Stimulated activated naive CD8-positive, alpha-beta T cell treated with anti-CD3 and anti-CD28 coated beads, Interleukin-15, Interleukin-2, amounts not matched to agents 100 ng/mL and 50 ng/mL, for 24 hours (primary cell): ENCODE measurements around the gene BASP1.
"Not testable (repeated sequence)": the region's sequence is repeated elsewhere in the genome, so short reads cannot be mapped to it uniquely, and the experiment has no call there.

Experiments
- H3K27ac Mint-ChIP-seq: one replicate; pipeline ENCODE4 v1.8.0; 2021; ENCODE audit warnings: mild to moderate bottlenecking, mixed read lengths
- H3K27me3 Mint-ChIP-seq: one replicate; pipeline ENCODE4 v1.8.0; 2021; ENCODE audit warnings: mixed read lengths
- H3K36me3 Mint-ChIP-seq: one replicate; pipeline ENCODE4 v1.8.0; 2021; ENCODE audit warnings: low read depth, mixed read lengths
- H3K4me1 Mint-ChIP-seq: one replicate; pipeline ENCODE4 v1.8.0; 2021; ENCODE audit warnings: low read depth, mixed read lengths
- H3K4me3 Mint-ChIP-seq: one replicate; pipeline ENCODE4 v1.8.0; 2021; ENCODE audit warnings: mild to moderate bottlenecking, mixed read lengths
- H3K9me3 Mint-ChIP-seq: one replicate; pipeline ENCODE4 v1.8.0; 2021; ENCODE audit warnings: mixed read lengths

The BASP1 gene

DNA sequence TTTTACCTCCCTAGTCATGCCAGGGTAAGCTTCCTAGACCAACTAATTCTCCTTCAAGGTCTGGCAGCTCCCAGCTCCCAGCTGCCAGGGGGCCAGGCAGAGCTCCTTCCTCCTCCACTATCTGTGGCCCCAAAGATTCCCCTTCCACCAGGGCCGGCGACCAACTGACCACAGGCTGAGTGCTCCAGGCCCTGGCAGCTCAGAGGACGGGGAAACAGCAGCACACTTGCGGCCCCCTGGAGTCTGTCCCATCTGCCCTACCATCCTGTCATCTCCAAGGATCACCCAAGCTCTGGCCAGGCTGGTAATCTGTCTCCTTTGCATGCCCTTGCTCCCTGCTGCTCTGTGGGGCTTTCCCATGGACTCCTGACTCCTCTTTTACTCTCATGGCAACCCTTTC lies 31.2 kb upstream of the BASP1 start:
- Mint-ChIP-seq H3K36me3 (no peaks in the 10 kb centered on the region), H3K4me3 (no peak overlapping the region), H3K27me3 (peaks cover 9% of the 10 kb centered on the region), H3K27ac (no peak overlapping the region), H3K4me1 (peaks cover 7% of the 10 kb centered on the region), H3K9me3 (no peaks in the 10 kb centered on the region)

DNA sequence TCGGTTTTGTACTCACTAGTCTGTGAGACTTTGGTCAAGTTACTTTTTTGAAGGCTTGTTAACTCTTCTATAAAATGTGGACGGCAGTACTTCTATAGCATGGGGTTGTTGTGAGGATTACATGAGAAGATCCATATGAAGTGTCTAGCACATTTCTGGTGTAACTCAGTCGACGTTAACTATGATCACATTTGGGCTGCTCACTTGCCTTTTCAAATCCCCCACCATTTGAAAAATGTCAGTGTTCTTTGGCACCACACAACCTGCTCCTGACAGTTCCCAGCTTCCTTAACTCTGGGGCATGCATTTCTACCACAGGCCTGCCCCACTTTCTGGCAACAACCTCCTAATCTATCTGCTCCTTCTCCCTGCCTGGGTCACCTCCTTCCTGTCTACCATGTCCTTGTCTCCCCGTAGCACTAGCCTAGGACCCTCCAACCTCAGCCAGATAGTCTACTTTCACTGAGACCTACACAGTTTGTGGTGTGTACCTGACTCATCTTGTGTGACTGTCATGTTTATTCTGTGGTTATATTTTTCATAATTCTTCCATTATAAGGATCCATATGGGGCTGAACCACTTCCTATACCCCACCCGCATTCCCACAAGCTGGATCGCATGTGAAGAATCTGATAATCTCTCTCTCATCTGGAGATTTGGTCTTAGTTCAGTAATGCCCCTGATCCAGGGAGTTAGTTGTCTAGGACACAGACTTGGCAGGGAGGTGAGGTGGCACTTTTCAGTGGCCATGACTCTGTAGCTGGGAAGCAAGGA lies 30.2 kb upstream of the BASP1 start:
- Mint-ChIP-seq H3K4me1 (peaks cover 3% of the 10 kb centered on the region), H3K4me3 (no peak overlapping the region), H3K27ac (no peak overlapping the region), H3K27me3 (peaks cover 9% of the 10 kb centered on the region), H3K36me3 (no peaks in the 10 kb centered on the region), H3K9me3 (no peaks in the 10 kb centered on the region)

GRCh38 chr5:17187786-17188170 lies 29.7 kb upstream of the BASP1 start:
- no peak overlapping the region for H3K27ac Mint-ChIP-seq

GRCh38 chr5:17189381-17190036 lies 27.9 kb upstream of the BASP1 start:
- Mint-ChIP-seq H3K27me3 (peaks cover 9% of the 10 kb centered on the region), H3K9me3 (no peaks in the 10 kb centered on the region), H3K4me1 (no peaks in the 10 kb centered on the region), H3K4me3 (no peak overlapping the region), H3K27ac (no peak overlapping the region), H3K36me3 (no peaks in the 10 kb centered on the region)

More at GRCh38 chr5:17187786-17188170, 29.7 kb upstream of the BASP1 start:
- Mint-ChIP-seq H3K27me3 (peaks cover 9% of the 10 kb centered on the region), H3K36me3 (no peaks in the 10 kb centered on the region), H3K4me1 (no peaks in the 10 kb centered on the region), H3K4me3 (no peak overlapping the region), H3K9me3 (no peaks in the 10 kb centered on the region)

DNA sequence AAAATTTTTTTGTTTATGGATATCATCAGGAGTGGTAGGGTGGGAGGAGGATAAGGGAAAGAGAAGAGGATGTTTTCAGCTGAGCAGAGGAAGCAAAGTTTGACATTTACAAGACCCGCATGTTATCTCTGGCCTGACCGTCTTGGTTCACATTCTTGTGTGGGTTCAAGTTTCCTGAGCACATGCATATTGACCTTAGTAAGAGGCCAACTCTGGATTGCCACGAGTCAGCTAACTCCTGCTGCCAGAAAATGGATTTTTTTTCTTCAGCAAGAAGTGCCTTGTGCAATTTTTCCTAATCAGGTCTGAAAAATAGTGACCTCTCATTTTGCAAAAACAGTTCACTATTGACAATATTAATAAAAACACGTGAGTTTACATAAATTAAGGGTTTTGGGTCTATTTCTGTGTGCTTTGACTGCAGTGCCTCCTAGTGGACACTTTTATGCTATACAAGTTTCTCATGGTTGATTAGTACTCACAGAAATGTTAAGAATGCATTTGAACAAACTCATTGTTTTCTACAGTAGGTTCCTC lies 27.1 kb upstream of the BASP1 start:
- Mint-ChIP-seq H3K27me3 (peaks cover 9% of the 10 kb centered on the region), H3K4me1 (no peaks in the 10 kb centered on the region), H3K4me3 (no peak overlapping the region), H3K27ac (no peak overlapping the region), H3K36me3 (no peaks in the 10 kb centered on the region), H3K9me3 (no peaks in the 10 kb centered on the region)

- Mint-ChIP-seq H3K9me3 (no peaks in the 10 kb centered on the region), H3K36me3 (no peaks in the 10 kb centered on the region), H3K4me3 (no peak overlapping the region), H3K27ac (no peak overlapping the region), H3K4me1 (no peaks in the 10 kb centered on the region), H3K27me3 (peaks cover 9% of the 10 kb centered on the region)
Measured at GRCh38 chr5:17190799-17191391, 26.5 kb upstream of the BASP1 start.

GRCh38 chr5:17191574-17191973 lies 25.9 kb upstream of the BASP1 start:
- not testable (repeated sequence) for H3K9me3 Mint-ChIP-seq, H3K27me3 Mint-ChIP-seq, H3K4me3 Mint-ChIP-seq, H3K4me1 Mint-ChIP-seq, H3K36me3 Mint-ChIP-seq, H3K27ac Mint-ChIP-seq

DNA sequence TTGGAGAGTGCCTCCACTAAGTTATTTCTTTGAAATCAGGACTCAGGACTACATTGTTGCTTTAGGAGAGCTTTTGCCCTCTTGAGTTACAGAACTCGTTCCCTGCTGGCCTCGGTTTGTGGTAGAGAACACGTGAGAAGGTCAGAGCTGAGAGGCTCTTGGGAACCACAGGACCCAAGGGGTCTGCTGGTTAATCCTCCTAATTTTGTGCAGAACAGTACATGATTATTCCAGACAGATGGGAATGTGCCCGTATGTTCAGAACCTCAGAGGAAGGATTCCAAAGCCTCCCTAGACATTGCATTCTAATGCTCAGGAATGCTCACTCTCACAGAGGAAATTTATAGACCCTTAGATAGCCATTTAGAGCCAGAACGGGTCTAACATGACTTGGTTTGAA lies 25.2 kb upstream of the BASP1 start:
- Mint-ChIP-seq H3K27me3 (peaks cover 9% of the 10 kb centered on the region), H3K4me1 (no peaks in the 10 kb centered on the region), H3K27ac (no peak overlapping the region), H3K36me3 (no peaks in the 10 kb centered on the region), H3K4me3 (no peak overlapping the region), H3K9me3 (no peaks in the 10 kb centered on the region)

DNA sequence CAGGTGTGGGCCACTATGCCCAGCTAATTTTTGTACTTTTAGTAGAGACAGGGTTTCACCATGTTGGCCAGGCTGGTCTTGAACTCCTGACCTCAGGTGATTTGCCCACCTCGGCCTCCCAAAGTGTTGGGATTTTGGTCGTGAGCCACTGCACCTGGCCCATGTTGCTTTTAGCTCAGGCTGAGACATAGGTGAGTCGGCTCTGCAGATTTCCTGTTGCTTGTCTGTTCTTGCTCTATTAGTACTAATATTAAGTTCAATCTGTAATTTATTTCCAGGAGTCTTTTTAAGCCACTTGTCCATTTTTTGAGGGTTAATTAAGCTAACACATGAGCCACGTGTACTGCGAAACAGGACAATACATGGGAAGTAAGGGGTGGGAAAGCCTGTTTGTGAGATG lies 21.4 kb upstream of the BASP1 start:
- Mint-ChIP-seq H3K27ac (no peak overlapping the region), H3K27me3 (no peaks in the 10 kb centered on the region)

DNA sequence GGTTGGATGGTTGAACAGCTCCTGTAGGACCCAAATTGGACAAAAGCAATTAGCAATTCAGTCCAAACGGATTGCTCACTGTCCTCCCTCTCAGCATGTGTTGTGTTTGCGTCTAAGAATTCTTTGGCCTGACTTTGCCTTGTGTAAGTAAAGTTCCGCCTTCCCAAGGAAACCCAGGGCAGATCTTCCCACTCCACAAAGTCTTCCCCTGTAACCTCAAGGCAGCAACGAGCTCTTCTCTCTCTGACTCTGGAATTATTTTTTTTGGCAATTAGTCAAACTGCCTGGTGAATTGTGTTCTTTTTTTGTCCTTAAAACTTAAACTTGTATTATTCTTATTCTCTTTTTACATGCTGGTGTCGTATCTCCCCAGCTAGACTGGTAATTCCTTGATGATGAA lies 20.7 kb upstream of the BASP1 start:
- H3K9me3 Mint-ChIP-seq: peaks cover 9% of the 10 kb centered on the region
- H3K27me3 Mint-ChIP-seq: no peaks in the 10 kb centered on the region
- H3K36me3 Mint-ChIP-seq: no peaks in the 10 kb centered on the region
- no peak overlapping the region for H3K27ac Mint-ChIP-seq
- no peak overlapping the region for H3K4me3 Mint-ChIP-seq
- no peaks in the 10 kb centered on the region for H3K4me1 Mint-ChIP-seq

More for the DNA sequence above, 21.4 kb upstream of the BASP1 start:
- H3K36me3 Mint-ChIP-seq: no peaks in the 10 kb centered on the region
- H3K9me3 Mint-ChIP-seq: peaks cover 9% of the 10 kb centered on the region
- no peaks in the 10 kb centered on the region for H3K4me1 Mint-ChIP-seq
- H3K4me3 Mint-ChIP-seq: no peak overlapping the region

DNA sequence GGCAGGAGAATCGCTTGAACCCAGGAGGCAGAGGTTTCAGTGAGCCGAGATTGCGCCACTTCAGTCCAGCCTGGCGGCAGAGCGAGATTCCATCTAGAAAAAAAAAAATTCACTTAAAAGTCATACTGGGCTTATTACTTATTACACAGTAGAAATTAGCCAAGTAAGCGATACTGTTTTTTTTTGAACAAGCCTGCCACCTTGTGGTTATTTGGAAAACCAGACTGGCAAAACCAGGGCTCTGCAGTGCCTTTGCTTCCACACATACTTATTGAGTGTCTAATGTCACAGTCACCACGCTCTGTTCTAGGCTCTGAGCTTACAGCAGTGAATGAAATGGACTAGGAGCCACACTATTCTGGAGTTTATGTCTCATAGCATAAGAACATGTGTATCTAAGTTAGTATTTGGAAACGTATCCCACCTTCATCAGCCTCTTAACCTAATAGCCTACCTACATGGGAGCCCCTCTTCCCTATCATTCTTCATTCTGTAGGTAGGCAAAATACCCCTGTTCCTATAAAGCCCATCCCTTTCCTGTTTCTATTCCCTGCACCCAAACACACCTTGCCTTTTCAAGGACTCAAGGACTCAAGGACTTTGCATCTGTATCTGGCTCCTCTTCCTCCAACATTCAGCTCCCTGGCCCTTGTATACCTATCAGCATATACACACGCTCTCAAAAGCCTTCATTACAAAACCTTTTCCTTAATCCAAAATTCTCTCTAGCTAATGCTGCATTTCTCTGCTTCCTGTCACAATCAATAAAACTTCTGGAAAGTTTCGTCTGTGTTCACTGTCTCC lies 13.9 kb upstream of the BASP1 start:
- peaks cover 14% of the 10 kb centered on the region for H3K27me3 Mint-ChIP-seq
- no peaks in the 10 kb centered on the region for H3K4me1 Mint-ChIP-seq
- H3K4me3 Mint-ChIP-seq: no peak overlapping the region
- H3K27ac Mint-ChIP-seq: no peak overlapping the region
- H3K36me3 Mint-ChIP-seq: no peaks in the 10 kb centered on the region
- H3K9me3 Mint-ChIP-seq: peaks cover 1% of the 10 kb centered on the region

DNA sequence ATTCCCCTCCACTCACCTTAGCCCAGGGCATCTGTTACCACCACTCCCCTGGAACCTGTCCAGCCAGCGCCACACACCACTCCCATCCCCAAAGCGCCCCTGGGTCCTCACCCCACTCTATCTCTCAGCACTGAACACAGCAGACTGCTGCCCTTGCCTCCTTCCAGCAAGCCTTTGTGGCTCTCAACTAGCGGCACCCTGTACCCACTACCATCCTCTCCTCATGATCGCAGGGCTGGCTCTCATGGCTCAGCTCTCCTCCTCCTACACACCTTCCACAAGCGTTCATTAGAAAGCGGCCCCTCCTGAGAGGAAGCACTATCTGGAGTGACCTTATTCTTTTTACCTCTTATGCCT lies 13.3 kb upstream of the BASP1 start:
- H3K36me3 Mint-ChIP-seq: no peaks in the 10 kb centered on the region
- peaks cover 17% of the 10 kb centered on the region for H3K27me3 Mint-ChIP-seq
- H3K27ac Mint-ChIP-seq: no peak overlapping the region
- no peak overlapping the region for H3K4me3 Mint-ChIP-seq
- H3K9me3 Mint-ChIP-seq: peaks cover 3% of the 10 kb centered on the region
- no peaks in the 10 kb centered on the region for H3K4me1 Mint-ChIP-seq

DNA sequence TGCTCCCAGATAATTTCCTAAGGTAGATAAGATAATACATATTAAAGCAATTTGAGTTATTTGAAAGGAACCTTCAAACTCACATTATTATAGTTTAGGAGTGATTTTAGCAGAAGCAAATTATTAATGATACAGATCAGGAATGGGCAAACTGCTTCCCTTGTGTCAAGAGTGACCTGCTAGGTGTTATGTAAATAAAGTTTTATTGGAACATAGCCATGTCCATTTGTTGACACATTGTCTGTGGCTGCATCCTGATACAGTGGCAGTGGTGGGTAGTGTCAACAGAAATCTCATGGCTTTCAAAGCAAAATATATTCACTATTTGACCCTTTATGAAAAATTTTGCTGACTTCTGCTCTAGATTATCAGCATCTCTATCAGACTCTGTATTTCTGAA lies 11.4 kb upstream of the BASP1 start:
- Mint-ChIP-seq H3K27me3 (peaks cover 23% of the 10 kb centered on the region), H3K9me3 (peaks cover 3% of the 10 kb centered on the region)

DNA sequence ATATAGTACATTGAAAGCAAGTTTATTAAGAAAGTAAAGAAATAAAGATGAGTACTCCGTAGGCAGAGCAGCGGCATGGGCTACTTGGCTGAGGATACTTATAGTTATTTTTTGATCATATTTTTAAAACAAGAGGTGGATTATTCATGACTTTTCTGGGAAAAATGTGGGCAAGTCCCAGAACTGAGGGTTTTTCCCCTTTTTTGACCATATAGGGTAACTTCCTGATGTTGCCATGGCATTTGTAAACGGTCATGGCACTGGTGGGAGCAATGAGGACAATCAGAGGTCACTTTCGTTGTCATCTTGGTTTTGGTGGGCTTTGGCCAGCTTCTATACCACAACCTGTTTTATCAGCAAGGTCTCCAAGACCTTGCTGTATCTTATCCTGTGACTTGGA lies 5.2 kb upstream of the BASP1 start:
- Mint-ChIP-seq H3K27me3 (peaks cover 34% of the 10 kb centered on the region), H3K4me1 (peaks cover 7% of the 10 kb centered on the region)

More for the DNA sequence above, 11.4 kb upstream of the BASP1 start:
- H3K4me3 Mint-ChIP-seq: no peak overlapping the region
- H3K36me3 Mint-ChIP-seq: no peaks in the 10 kb centered on the region
- H3K27ac Mint-ChIP-seq: no peak overlapping the region
- H3K4me1 Mint-ChIP-seq: no peaks in the 10 kb centered on the region

GRCh38 chr5:17212996-17213395 lies 4.4 kb upstream of the BASP1 start:
- H3K4me1 Mint-ChIP-seq: peaks cover 7% of the 10 kb centered on the region
- peaks cover 3% of the 10 kb centered on the region for H3K9me3 Mint-ChIP-seq
- no peak overlapping the region for H3K4me3 Mint-ChIP-seq
- peaks cover 34% of the 10 kb centered on the region for H3K27me3 Mint-ChIP-seq
- no peaks in the 10 kb centered on the region for H3K36me3 Mint-ChIP-seq
- no peak overlapping the region for H3K27ac Mint-ChIP-seq

More for the DNA sequence above, 5.2 kb upstream of the BASP1 start:
- Mint-ChIP-seq H3K4me3 (no peak overlapping the region), H3K27ac (no peak overlapping the region), H3K36me3 (no peaks in the 10 kb centered on the region), H3K9me3 (peaks cover 3% of the 10 kb centered on the region)
